Progenitor cell of endocrine pancreas (in vitro differentiated cells): Measurements from ENCODE around the gene GRAMD1B. TPM values are rescaled to one million over a fixed set of nuclear protein-coding genes. Genes with fewer than 3 reads are reported as not detected.

Experiments used
- DNase-seq: peaks from one replicate; pipeline ENCODE4 v3.0.0; 2021; ENCODE audit warnings: low spot score; ENCODE audit not compliant: unreplicated experiment
- H3K27ac Mint-ChIP-seq: 2 replicates; pipeline ENCODE4 v1.8.0; 2021; ENCODE audit warnings: mild to moderate bottlenecking, moderate library complexity, mixed read lengths
- H3K27me3 Mint-ChIP-seq: 2 replicates; pipeline ENCODE4 v1.8.0; 2021; ENCODE audit warnings: mixed read lengths
- H3K36me3 Mint-ChIP-seq: 2 replicates; pipeline ENCODE4 v1.8.0; 2022; ENCODE audit warnings: mixed read lengths; ENCODE audit not compliant: insufficient read depth
- H3K4me1 Mint-ChIP-seq: 2 replicates; pipeline ENCODE4 v1.8.0; 2021; ENCODE audit warnings: low read depth, mixed read lengths
- H3K4me3 Mint-ChIP-seq: 2 replicates; pipeline ENCODE4 v1.8.0; 2021; ENCODE audit warnings: low read depth, mild to moderate bottlenecking, moderate library complexity, mixed read lengths
- H3K9me3 Mint-ChIP-seq: 2 replicates; pipeline ENCODE4 v1.8.0; 2021; ENCODE audit warnings: low read depth, mixed read lengths
- CTCF ChIP-seq: fragments of 200-600 bp; sonication (generic); IDR thresholded peaks from one replicate; pipeline ENCODE4 v1.5.0; 2021; ENCODE audit warnings: antibody characterized with exemption, mild to moderate bottlenecking; ENCODE audit not compliant: unreplicated experiment
- total RNA-seq: library from RNA; stranded (reverse); gene quantifications from 2 replicates; pipeline ENCODE4 v1.2.1, GENCODE V29; 2021

Gene GRAMD1B
- total RNA-seq, 1 donor from 2014 or later, result 4.5 TPM

GRCh38 chr11:123560006-123560405 is 129.9 kb downstream of the GRAMD1B start:
- H3K27me3 Mint-ChIP-seq, result peaks cover 6% of the 10 kb centered on the region
- H3K27ac Mint-ChIP-seq, result peak overlapping the region; percentile 36
- H3K4me3 Mint-ChIP-seq, result peak overlapping the region; percentile 72
- peaks cover 15% of the 10 kb centered on the region for H3K4me1 Mint-ChIP-seq
- H3K9me3 Mint-ChIP-seq, result no peaks in the 10 kb centered on the region
- DNase-seq, result no peak
- no peak for TF ChIP-seq CTCF
- H3K36me3 Mint-ChIP-seq, result no peaks in the 10 kb centered on the region

DNA sequence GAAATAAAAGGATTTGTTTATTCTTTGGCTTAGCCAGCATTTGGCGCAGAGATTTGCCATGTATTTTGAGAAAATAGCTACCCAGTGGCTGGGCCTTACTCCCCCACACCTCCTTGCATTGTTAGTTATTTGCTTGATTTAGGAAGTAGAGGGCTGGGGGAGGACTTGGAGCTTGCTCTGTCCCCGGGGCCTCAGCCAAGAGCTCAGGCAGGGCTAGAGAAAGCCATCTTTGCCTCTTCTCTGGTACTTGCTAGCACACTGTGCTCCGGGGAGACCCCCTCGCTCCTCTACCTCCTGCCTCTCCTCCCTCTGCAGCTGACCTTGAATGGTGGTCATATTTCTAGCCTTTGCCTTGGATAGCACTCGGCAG is 131.3 kb downstream of the GRAMD1B start:
- H3K9me3 Mint-ChIP-seq, result no peaks in the 10 kb centered on the region
- H3K4me1 Mint-ChIP-seq, result peaks cover 15% of the 10 kb centered on the region
- H3K4me3 Mint-ChIP-seq, result no peak overlapping the region
- no peak for TF ChIP-seq CTCF
- no peaks in the 10 kb centered on the region for H3K36me3 Mint-ChIP-seq
- H3K27ac Mint-ChIP-seq, result peak overlapping the region; percentile 23
- DNase-seq, result no peak
- H3K27me3 Mint-ChIP-seq, result peaks cover 8% of the 10 kb centered on the region

- Mint-ChIP-seq H3K27me3 (peaks cover 9% of the 10 kb centered on the region), H3K27ac (no peak overlapping the region), H3K4me1 (peaks cover 16% of the 10 kb centered on the region), H3K36me3 (no peaks in the 10 kb centered on the region), H3K9me3 (no peaks in the 10 kb centered on the region), H3K4me3 (no peak overlapping the region)
- TF ChIP-seq CTCF, result no peak
- DNase-seq, result no peak
Measured at GRCh38 chr11:123562158-123562557, 132.1 kb downstream of the GRAMD1B start.

DNA sequence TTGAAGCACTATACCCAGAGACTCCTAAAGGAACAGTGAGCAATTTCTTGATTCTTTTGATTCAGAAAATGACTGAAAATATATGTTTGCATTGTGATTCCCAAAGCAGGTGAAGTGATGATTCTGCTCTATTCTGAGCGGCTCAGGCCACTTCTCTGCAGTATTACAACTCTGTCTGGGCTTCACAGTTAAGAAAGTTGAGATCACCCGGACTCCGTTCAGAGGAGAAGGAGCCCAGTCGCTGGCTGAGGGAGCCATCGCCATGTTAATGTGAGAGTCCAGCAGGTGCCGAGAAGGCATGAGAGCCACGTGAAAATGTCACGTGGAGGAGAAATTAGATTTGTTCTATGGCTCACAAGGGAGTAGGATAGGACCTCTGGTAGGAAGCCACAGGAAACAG is 132.8 kb downstream of the GRAMD1B start:
- no peak for TF ChIP-seq CTCF
- no peaks in the 10 kb centered on the region for H3K36me3 Mint-ChIP-seq
- no peak for DNase-seq
- no peak overlapping the region for H3K4me3 Mint-ChIP-seq
- H3K27me3 Mint-ChIP-seq, result peaks cover 9% of the 10 kb centered on the region
- H3K27ac Mint-ChIP-seq, result peak overlapping the region; percentile 38
- H3K4me1 Mint-ChIP-seq, result peaks cover 16% of the 10 kb centered on the region
- no peaks in the 10 kb centered on the region for H3K9me3 Mint-ChIP-seq

DNA sequence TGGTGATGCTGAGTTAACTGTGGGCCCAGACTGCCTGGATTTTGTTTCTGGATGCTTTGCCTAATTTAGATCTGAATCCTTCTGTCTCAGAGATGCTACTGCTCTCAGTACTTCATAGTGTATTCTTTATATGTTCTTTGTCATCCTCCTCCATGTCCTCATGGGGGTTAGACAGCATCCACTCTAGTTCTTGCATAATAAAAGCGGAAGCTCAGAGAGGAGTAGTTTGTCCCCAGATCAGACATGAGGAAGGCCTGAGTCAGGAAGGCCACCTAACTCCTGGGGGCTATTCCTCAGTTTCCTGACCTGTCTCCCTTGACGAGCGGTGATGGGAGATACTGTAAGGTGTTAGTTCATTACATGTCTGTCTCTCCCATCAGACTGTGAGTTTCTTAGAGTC is 134.2 kb downstream of the GRAMD1B start:
- Mint-ChIP-seq H3K4me3 (no peak overlapping the region), H3K4me1 (peaks cover 16% of the 10 kb centered on the region), H3K27me3 (peaks cover 5% of the 10 kb centered on the region), H3K27ac (no peak overlapping the region), H3K9me3 (no peaks in the 10 kb centered on the region), H3K36me3 (no peaks in the 10 kb centered on the region)
- no peak for TF ChIP-seq CTCF
- DNase-seq, result no peak
